ENCODE results near the gene CALML4.
"Not testable (repeated sequence)": the region's sequence is repeated elsewhere in the genome, so short reads cannot be mapped to it uniquely, and the experiment has no call there.

Gene CALML4

GRCh38 chr15:68188647-68189046 lies 16.5 kb downstream of the CALML4 start:
- no peak for DNase-seq

GRCh38 chr15:68187559-68187958 lies 17.6 kb downstream of the CALML4 start:
- no peak for DNase-seq

- no peak for DNase-seq
These were observed 18.3 kb downstream of the CALML4 start for GRCh38 chr15:68186671-68187397.

GRCh38 chr15:68184616-68185480 lies 20.3 kb downstream of the CALML4 start:
- no peak for DNase-seq

- no peak for DNase-seq
These were observed 21.4 kb downstream of the CALML4 start for GRCh38 chr15:68183616-68184315.

GRCh38 chr15:68177742-68178141 lies 27.4 kb downstream of the CALML4 start:
- DNase-seq: no peak

- DNase-seq: no peak
These were observed 28.5 kb downstream of the CALML4 start for GRCh38 chr15:68176601-68177000.

GRCh38 chr15:68175526-68175925 lies 29.6 kb downstream of the CALML4 start:
- no peak for DNase-seq

GRCh38 chr15:68173119-68173518 lies 32.0 kb downstream of the CALML4 start:
- no peak for DNase-seq

- not testable (repeated sequence) for DNase-seq
These were observed 33.1 kb downstream of the CALML4 start for GRCh38 chr15:68172037-68172436.

- no peak for DNase-seq
These were observed 38.3 kb downstream of the CALML4 start for GRCh38 chr15:68166847-68167246.

- DNase-seq: no peak
These were observed 41.9 kb downstream of the CALML4 start for GRCh38 chr15:68163191-68163590.

GRCh38 chr15:68158046-68158628 lies 47.0 kb downstream of the CALML4 start:
- DNase-seq: no peak

- DNase-seq: no peak
These were observed 48.1 kb downstream of the CALML4 start for GRCh38 chr15:68157074-68157473.

- no peak for DNase-seq
These were observed 50.1 kb downstream of the CALML4 start for GRCh38 chr15:68154923-68155559.

- DNase-seq: no peak
These were observed 52.8 kb downstream of the CALML4 start for GRCh38 chr15:68152342-68152741.

GRCh38 chr15:68151277-68151676 lies 53.9 kb downstream of the CALML4 start:
- no peak for DNase-seq

GRCh38 chr15:68150187-68150586 lies 54.9 kb downstream of the CALML4 start:
- no peak for DNase-seq

- no peak for DNase-seq
These were observed 56.1 kb downstream of the CALML4 start for GRCh38 chr15:68149059-68149458.

- DNase-seq: no peak
These were observed 57.1 kb downstream of the CALML4 start for GRCh38 chr15:68148039-68148438.

- DNase-seq: no peak
These were observed 59.4 kb downstream of the CALML4 start for GRCh38 chr15:68145706-68146105.

GRCh38 chr15:68143785-68144184 lies 61.3 kb downstream of the CALML4 start:
- no peak for DNase-seq

- no peak for DNase-seq
These were observed 62.0 kb downstream of the CALML4 start for GRCh38 chr15:68143129-68143528.

Measured in stimulated activated CD8-positive, alpha-beta memory T cell treated with anti-CD3 and anti-CD28 coated beads, Interleukin-4, amount 100 ng/mL, for 48 hours (primary cell).